Lower lobe of right lung (tissue), 2 donors: ENCODE data around the gene MST1. TPM values are rescaled to one million over a fixed set of nuclear protein-coding genes. Genes with fewer than 3 reads are reported as not detected.

Source experiments
- ATAC-seq, 2 donors: fragments of 200-7000 bp; cut with Tn5 transposase; one replicate each; pipeline ENCODE4 v1.9.1; 2020 to 2022; ENCODE audit warnings: mild to moderate bottlenecking in 2 of 2, moderate library complexity in 2 of 2
- DNase-seq: peaks from one replicate; pipeline ENCODE4 v3.0.0-alpha.2; 2020
- H3K27ac ChIP-seq: fragments of 200-600 bp; one replicate; pipeline ENCODE4 v1.8.0; 2022
- H3K27me3 ChIP-seq: fragments of 200-600 bp; one replicate; pipeline ENCODE4 v1.8.0; 2022; ENCODE audit warnings: low read depth
- H3K36me3 ChIP-seq: fragments of 200-600 bp; one replicate; pipeline ENCODE4 v1.8.0; 2022; ENCODE audit warnings: mild to moderate bottlenecking
- H3K4me1 ChIP-seq: fragments of 200-600 bp; one replicate; pipeline ENCODE4 v1.8.0; 2022
- H3K4me3 ChIP-seq: fragments of 200-600 bp; one replicate; pipeline ENCODE4 v1.8.0; 2022; ENCODE audit warnings: mild to moderate bottlenecking
- H3K9me3 ChIP-seq: fragments of 200-600 bp; one replicate; pipeline ENCODE4 v1.8.0; 2022
- CTCF ChIP-seq: fragments of 200-600 bp; IDR thresholded peaks from one replicate; pipeline ENCODE4 v1.8.0; 2022; ENCODE audit warnings: antibody characterized with exemption, mild to moderate bottlenecking
- intact Hi-C: fragments of 100-400 bp; cut with DNase I; formaldehyde crosslinking; loops from one replicate; pipeline ENCODE4 v1.11.0; 2022
- total RNA-seq: library from RNA; stranded (reverse); fragmentation: NEBNext Ultra II Directional; extraction: Animal tissue kit (Norgen Biotek cat#: 25700); gene quantifications from one replicate; pipeline ENCODE4 v1.2.1, GENCODE V29; 2021
- donor health status: DM: no; HTN: yes; CAD: no; lungs with severe emphysema.

MST1 gene
- total RNA-seq, 1 donor from 2014 or later = 17.5 TPM

- no peak overlapping the region for H3K4me3 ChIP-seq
- DNase-seq (no peak), ATAC-seq (no peak)
- no peaks in the 10 kb centered on the region for H3K9me3 ChIP-seq
- H3K27me3 ChIP-seq = no peaks in the 10 kb centered on the region
- TF ChIP-seq CTCF = no peak
- intact Hi-C loops = no loop called here
- peaks cover 98% of the 10 kb centered on the region for H3K36me3 ChIP-seq
- no peak overlapping the region for H3K27ac ChIP-seq
- peaks cover 2% of the 10 kb centered on the region for H3K4me1 ChIP-seq
Observed at GRCh38 chr3:49729966-49730609, 40.8 kb upstream of the MST1 start.

GRCh38 chr3:49727924-49728361, 38.7 kb upstream of the MST1 start:
- Histone ChIP-seq H3K4me3 (no peak overlapping the region), H3K9me3 (no peaks in the 10 kb centered on the region), H3K36me3 (peaks cover 77% of the 10 kb centered on the region), H3K4me1 (peaks cover 15% of the 10 kb centered on the region), H3K27ac (no peak overlapping the region), H3K27me3 (no peaks in the 10 kb centered on the region)
- intact Hi-C loops = no loop called here
- TF ChIP-seq CTCF = no peak
- ATAC-seq = no peak
- DNase-seq = no peak

GRCh38 chr3:49727154-49727923, 38.1 kb upstream of the MST1 start:
- peaks cover 21% of the 10 kb centered on the region for H3K4me1 ChIP-seq
- peaks cover 74% of the 10 kb centered on the region for H3K36me3 ChIP-seq
- no peaks in the 10 kb centered on the region for H3K27me3 ChIP-seq
- intact Hi-C loops = no loop called here
- no peak overlapping the region for H3K27ac ChIP-seq
- no peak for TF ChIP-seq CTCF
- ATAC-seq (no peak), DNase-seq (no peak)
- H3K4me3 ChIP-seq = no peak overlapping the region
- no peaks in the 10 kb centered on the region for H3K9me3 ChIP-seq

- intact Hi-C loops = no loop called here
- no peaks in the 10 kb centered on the region for H3K27me3 ChIP-seq
- peaks cover 25% of the 10 kb centered on the region for H3K4me1 ChIP-seq
- no peak for ATAC-seq
- no peak overlapping the region for H3K27ac ChIP-seq
- no peak for DNase-seq
- H3K36me3 ChIP-seq = peaks cover 74% of the 10 kb centered on the region
- TF ChIP-seq CTCF = no peak
- no peak overlapping the region for H3K4me3 ChIP-seq
- no peaks in the 10 kb centered on the region for H3K9me3 ChIP-seq
Observed at GRCh38 chr3:49725906-49726681, 36.8 kb upstream of the MST1 start.

- no peak for TF ChIP-seq CTCF
- intact Hi-C loops = no loop called here
- DNase-seq (no peak), ATAC-seq (no peak)
- Histone ChIP-seq H3K4me3 (peak overlapping the region; percentile 96), H3K4me1 (peaks cover 32% of the 10 kb centered on the region), H3K9me3 (no peaks in the 10 kb centered on the region), H3K27ac (peak overlapping the region; percentile 97), H3K27me3 (no peaks in the 10 kb centered on the region), H3K36me3 (peaks cover 65% of the 10 kb centered on the region)
Observed at GRCh38 chr3:49724586-49724985, 35.3 kb upstream of the MST1 start.
